HepG2 (cell line): Measurements from ENCODE around the gene TBATA. TPM values are rescaled to one million over a fixed set of nuclear protein-coding genes. Genes with fewer than 3 reads are reported as not detected.

ENCODE experiments used
- PBX3 ChIP-seq: sonication (generic); formaldehyde crosslinking; IDR thresholded peaks from 2 replicates; pipeline ENCODE4 v1.8.1; 2023; ENCODE audit warnings: missing genetic modification reagents, inconsistent platforms, borderline replicate concordance
- RERE ChIP-seq: IDR thresholded peaks from 2 replicates; pipeline ENCODE4 v1.6.1; 2016; ENCODE audit warnings: low read depth, missing genetic modification reagents, missing compliant biosample characterization
- WIZ ChIP-seq: sonication (generic); formaldehyde crosslinking; IDR thresholded peaks from 2 replicates; pipeline ENCODE4 v1.5.1; 2020; ENCODE audit warnings: mild to moderate bottlenecking, missing genetic modification reagents
- ZHX1 ChIP-seq: sonication (generic); formaldehyde crosslinking; IDR thresholded peaks from 2 replicates; pipeline ENCODE4 v1.8.1; 2022; ENCODE audit warnings: low read depth, mild to moderate bottlenecking, missing genetic modification reagents
- ZNF782 ChIP-seq: sonication (generic); formaldehyde crosslinking; IDR thresholded peaks from 2 replicates; pipeline ENCODE4 v1.4.0; 2020; ENCODE audit warnings: missing genetic modification reagents, mild to moderate bottlenecking, borderline replicate concordance
- polyA plus RNA-seq, 8 experiments: library from polyadenylated mRNA; depleted of rRNA in 3 of 8; stranded (reverse) in 7 of 8; unstranded in 1 of 8; fragments of >200 nt; fragmentation: Illumina TruSeq in 4 of 8; extraction: Trizol in 4 of 8; gene quantifications; 2 replicates each; pipeline versions ENCODE4 v1.2.1 to v1.2.3, GENCODE V29; 2011 to 2016; ENCODE audit warnings: low read depth in 4 of 8, missing spikeins in 1 of 8, mixed read lengths in 1 of 8; ENCODE audit not compliant: insufficient read depth in 1 of 8
- total RNA-seq, 5 experiments: library from RNA; depleted of rRNA; stranded (reverse); fragments of >200 nt; fragmentation: Illumina TruSeq; extraction: Trizol; gene quantifications; 2 replicates each; pipeline ENCODE4 v1.2.3, GENCODE V29; 2016; ENCODE audit warnings: low read depth in 1 of 5

TBATA gene
- total and polyA plus RNA-seq, 2 of the 13 experiments (the other 11 are each of a cell fraction or from before 2014, with no cell fraction given) = not detected

- TF ChIP-seq ZHX1 (CRISPR knock-in tag) (no peak), WIZ (CRISPR knock-in tag) (no peak), ZNF782 (no peak), RERE (CRISPR knock-in tag) (no peak), PBX3 (CRISPR knock-in tag) (no peak)
Observed at GRCh38 chr10:70781461-70782051, 3.6 kb downstream of the TBATA start (continued).
